Renal cortical epithelial cell (primary cell): Measurements from ENCODE around the gene KIF6. TPM values are rescaled to one million over a fixed set of nuclear protein-coding genes. Genes with fewer than 3 reads are reported as not detected.
A peak's percentile ranks its signal among the peaks of the same experiment; 100 is the strongest.

ENCODE experiments used
- DNase-seq: peaks from one replicate; pipeline ENCODE4 v3.0.0-alpha.2; 2011; ENCODE audit warnings: low read depth
- total RNA-seq: library from RNA; depleted of rRNA; stranded (reverse); fragments of >200 nt; gene quantifications from 2 replicates; pipeline ENCODE4 v1.2.3, GENCODE V29; 2014

Gene KIF6
- total RNA-seq, 1 donor from 2014 or later, result 1.3 TPM

DNA sequence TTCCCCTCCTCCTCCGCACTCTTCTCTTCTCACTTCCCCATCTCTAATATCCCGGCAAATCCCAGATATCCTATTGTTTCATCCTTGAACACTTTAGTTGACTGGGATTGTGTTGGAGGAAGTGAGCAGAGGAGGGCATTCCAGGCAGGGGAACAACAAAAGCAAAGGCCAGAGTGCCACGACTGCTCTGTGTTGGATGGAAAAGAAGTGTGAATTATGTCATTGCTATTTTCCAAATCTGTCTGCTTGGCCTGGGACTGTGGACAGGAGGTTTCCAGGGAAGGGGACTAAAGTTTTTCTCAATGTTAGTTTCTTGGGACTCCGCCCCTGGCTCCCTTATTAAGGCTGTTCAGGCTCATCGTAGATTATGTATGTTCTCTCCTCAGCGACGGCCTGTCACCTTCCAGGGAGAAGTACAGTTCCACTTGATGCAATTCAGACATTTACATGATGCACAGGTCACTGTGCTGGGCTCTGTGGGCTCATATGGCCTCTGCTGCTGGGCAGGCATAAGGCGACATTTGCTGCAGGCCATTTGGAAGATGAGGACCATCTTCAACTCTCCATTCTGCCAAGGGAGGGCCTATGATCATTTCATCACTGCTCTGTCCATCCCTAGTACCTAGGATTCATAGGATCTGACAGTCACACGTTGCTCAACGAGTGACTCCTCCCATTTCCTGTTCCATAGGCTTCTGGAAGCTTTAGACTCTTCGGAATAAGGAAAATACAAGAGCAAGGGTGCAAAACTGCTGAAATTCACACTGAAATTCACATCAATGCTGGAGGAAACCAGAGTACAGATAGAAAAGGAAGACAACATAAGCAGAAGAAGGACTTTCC, 303.6 kb downstream of the KIF6 start:
- DNase-seq, result no peak

- no peak for DNase-seq
Measured at GRCh38 chr6:39420300-39421265, 304.6 kb downstream of the KIF6 start.

DNA sequence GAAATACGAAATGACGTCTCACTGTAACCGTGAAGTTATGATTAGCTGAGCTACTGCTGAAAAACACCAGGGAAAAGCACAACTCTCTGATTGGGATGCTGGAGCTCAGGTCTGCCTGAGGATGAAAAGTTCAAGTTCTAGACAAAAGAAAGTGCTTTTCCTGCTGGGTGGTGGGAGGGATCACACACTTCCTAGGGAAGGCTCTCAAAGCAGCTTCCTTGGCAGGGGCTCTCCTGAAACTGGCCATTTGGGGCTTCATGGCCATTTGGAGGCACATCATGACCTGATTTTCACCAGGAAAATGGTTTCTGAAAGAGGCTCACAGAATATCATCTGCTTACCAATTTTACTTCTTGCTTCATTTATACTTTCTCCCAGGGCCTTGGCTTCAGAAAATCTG, 305.6 kb downstream of the KIF6 start:
- no peak for DNase-seq

- DNase-seq, result no peak
Measured at GRCh38 chr6:39417440-39417839, 307.8 kb downstream of the KIF6 start.

- DNase-seq, result peak; percentile 85
Measured at GRCh38 chr6:39416728-39417127, 308.5 kb downstream of the KIF6 start.

- DNase-seq, result peak; percentile 24
Measured at GRCh38 chr6:39416026-39416425, 309.2 kb downstream of the KIF6 start.

- DNase-seq, result no peak
Measured at GRCh38 chr6:39415482-39415881, 309.7 kb downstream of the KIF6 start.

- peak; percentile 72 for DNase-seq
Measured at GRCh38 chr6:39411465-39411864, 313.7 kb downstream of the KIF6 start.

DNA sequence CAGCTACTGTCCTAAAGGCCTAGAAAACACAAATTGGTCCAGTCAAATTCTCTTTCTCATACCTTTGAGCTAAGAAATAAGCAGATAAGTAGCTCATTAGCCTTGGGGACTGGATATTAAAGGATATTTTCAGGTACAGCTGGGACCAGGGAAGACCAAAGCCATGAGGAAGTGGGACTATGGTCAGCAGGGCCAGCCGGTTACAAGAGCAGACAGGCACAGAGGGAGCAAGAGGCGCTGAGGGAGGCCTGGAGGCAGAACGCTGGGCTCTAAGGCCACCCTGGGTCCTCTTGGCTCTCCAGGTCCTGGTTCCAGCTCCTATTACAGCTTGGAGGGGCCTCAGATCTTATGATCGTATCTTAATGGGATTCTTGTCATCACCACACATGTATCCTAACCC, 314.2 kb downstream of the KIF6 start:
- no peak for DNase-seq

GRCh38 chr6:39409889-39410288, 315.3 kb downstream of the KIF6 start:
- DNase-seq, result no peak

- DNase-seq, result no peak
Measured at GRCh38 chr6:39407446-39407993, 317.7 kb downstream of the KIF6 start.

- no peak for DNase-seq
Measured at GRCh38 chr6:39404312-39404711, 320.9 kb downstream of the KIF6 start.

DNA sequence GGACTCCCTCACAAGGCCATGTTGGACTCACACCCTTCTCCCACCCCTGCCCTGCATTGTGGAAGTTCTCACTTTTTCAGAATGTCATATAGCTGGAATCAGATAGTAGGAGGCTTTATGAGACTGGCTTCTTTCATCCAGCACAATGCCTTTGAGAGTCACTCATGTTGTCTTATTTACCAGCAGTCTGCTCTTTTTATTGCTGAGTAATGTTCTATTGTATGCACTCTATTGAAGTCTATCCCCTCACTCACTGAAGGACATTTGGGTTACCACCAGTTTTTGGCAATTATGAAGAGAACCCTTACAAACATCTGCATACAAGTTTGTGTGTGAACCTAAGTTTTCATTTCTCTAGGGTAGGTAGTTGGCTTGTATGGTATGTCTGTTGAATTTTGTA, 321.9 kb downstream of the KIF6 start:
- no peak for DNase-seq

- no peak for DNase-seq
Measured at GRCh38 chr6:39402239-39402751, 322.9 kb downstream of the KIF6 start.

- DNase-seq, result no peak
Measured at GRCh38 chr6:39401376-39401775, 323.8 kb downstream of the KIF6 start.

DNA sequence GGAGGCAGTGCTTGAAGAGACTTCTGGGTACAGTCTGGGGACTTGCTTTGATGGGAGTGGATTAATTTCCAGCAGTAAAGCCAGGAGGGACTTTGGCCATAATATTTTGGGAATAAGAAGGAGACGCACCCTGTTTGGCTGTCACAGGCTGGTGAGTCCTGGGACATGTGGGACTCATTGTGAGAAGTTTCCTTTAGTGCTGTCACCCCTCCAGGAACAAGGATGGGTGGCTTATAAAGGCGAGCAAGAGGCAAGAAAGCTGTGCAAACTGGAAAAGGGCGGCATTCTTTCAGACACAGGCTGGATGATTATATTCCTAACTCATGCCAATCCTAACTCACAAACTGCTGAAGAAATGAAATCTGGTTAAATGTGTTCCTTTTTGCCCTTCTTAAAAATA, 325.2 kb downstream of the KIF6 start:
- no peak for DNase-seq

DNA sequence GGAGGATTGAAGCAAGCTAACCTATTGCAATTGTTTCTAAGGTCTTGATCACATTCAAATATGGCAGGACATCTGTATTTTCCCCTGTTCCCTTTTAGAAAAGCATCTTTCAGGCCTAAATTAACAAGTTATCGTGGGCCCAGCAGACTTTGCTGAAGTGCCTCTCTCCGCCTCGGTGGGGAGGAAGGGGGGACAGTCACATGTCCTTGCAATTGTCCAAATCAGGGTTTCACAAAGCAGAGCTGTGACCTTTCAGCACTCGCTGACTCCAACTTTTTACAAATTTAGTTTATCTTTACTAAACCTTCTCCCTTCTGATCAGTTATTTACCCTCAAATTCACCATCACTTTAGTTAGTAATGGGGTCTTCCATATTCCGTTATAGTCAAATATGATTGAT, 328.4 kb downstream of the KIF6 start:
- DNase-seq, result no peak

GRCh38 chr6:39393075-39393474, 332.1 kb downstream of the KIF6 start:
- no peak for DNase-seq

DNA sequence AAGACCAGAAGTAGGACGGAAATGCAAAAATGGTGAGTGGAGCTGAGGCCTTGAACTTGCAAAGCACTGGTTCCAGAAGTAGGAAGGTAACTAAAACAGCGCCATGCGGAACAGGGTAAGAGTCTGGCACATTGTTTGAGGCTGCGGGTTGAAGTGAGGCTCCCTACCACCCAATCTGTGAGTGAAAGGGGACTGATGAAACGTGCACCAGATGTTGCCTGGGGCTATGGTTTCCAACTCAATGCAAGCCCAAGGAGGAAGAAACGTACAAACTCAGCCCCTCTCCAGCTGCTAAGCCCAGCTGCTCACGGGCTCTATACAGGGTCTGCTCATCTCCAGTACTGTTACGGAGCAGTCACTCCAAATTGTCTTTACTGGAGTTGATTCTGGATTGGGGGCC, 334.0 kb downstream of the KIF6 start:
- no peak for DNase-seq

DNA sequence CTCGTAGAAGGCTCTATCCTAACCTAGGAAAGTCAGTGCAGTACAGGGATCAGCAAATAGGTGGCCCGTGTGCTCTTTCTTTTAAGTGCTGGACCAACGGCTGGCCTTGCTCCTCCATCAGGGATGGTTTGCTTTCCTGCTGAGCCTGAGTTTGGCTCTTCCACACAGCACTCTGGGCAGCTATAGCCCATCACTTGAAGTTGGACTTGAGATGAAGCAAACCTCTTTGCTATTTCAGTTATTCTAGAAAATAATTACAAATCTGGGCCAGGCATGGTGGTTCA, 335.8 kb downstream of the KIF6 start:
- DNase-seq, result peak; percentile 3

DNA sequence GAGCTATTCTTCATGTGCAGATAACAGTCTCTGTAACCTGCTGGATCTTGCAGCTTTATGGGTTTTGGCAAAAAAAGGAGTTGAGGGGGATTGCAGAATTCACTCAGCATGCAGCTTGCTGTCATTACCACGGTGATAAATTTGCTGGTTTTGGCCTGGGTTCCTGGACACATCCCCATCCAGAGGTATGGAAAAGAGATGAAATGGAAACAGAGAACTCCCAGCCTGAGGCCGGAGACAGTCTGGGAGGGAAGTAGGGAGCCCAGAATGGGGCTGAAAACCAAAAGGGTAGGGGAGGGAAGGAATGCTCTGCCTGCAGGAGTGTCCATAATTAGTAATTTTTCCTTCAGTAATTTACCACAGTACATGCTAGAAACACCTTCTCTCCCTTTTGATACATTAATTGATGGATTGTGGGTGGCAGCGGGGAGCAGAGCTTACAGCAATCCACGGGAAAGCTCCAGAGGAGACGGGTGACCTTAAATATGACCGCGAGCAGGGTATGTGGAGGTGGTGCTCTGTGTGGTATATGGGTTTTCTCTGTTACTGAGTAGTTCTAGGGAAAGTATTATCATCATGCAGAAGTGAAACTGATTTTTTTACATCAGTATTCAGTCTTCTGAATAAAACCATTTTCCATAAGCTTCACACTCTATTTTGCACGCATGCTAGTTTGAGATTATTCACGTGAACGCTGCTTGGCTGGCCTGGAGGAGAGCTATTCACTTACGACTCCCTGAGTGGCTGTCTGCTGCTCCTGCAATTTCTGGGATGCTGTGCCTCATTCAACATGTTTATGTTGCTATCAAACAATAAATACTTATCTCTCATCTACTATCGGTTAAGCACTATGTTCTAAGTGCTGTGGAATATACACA, 336.4 kb downstream of the KIF6 start:
- no peak for DNase-seq
